HL-60 (cell line): ENCODE results near the gene HECW1.

Source experiments
- CTCF ChIP-seq: IDR thresholded peaks from one replicate; pipeline ENCODE4 v1.5.1; 2011; ENCODE audit warnings: low read length, control low read depth, inconsistent platforms; ENCODE audit not compliant: insufficient read depth
- POLR2AphosphoS5 ChIP-seq: IDR thresholded peaks from 2 replicates; pipeline ENCODE4 v1.6.1; 2012; ENCODE audit warnings: low read depth
- REST ChIP-seq: IDR thresholded peaks from 2 replicates; pipeline ENCODE4 v1.6.1; 2012; ENCODE audit warnings: low read depth; ENCODE audit not compliant: insufficient replicate concordance

- TF ChIP-seq CTCF (no peak), POLR2AphosphoS5 (no peak), REST (no peak)
Measured at GRCh38 chr7:43406961-43407360, 294.5 kb downstream of the HECW1 start.
